Mesothelial cell of epicardium (in vitro differentiated cells): Measurements from ENCODE around the gene USP36. TPM values are rescaled to one million over a fixed set of nuclear protein-coding genes. Genes with fewer than 3 reads are reported as not detected.
A peak's percentile ranks its signal among the peaks of the same experiment; 100 is the strongest.

ENCODE experiments used
- DNase-seq, 2 experiments: peaks; one replicate each; pipeline ENCODE4 v3.0.0; 2021; ENCODE audit warnings: low spot score in 2 of 2; ENCODE audit not compliant: unreplicated experiment in 2 of 2
- H3K27ac Mint-ChIP-seq: 2 replicates; pipeline ENCODE4 v1.8.0; 2021; ENCODE audit warnings: mixed read lengths
- H3K27me3 Mint-ChIP-seq: 2 replicates; pipeline ENCODE4 v1.8.0; 2021; ENCODE audit warnings: low read depth, mixed read lengths
- H3K36me3 Mint-ChIP-seq: 2 replicates; pipeline ENCODE4 v1.8.0; 2021; ENCODE audit warnings: mixed read lengths
- H3K4me1 Mint-ChIP-seq: 2 replicates; pipeline ENCODE4 v1.8.0; 2021; ENCODE audit warnings: mixed read lengths
- H3K4me3 Mint-ChIP-seq: 2 replicates; pipeline ENCODE4 v1.8.0; 2021; ENCODE audit warnings: mild to moderate bottlenecking, moderate library complexity, mixed read lengths
- H3K9me3 Mint-ChIP-seq: 2 replicates; pipeline ENCODE4 v1.8.0; 2021; ENCODE audit warnings: mixed read lengths
- total RNA-seq: library from RNA; stranded (reverse); gene quantifications from 3 replicates; pipeline ENCODE4 v1.2.1, GENCODE V29; 2021
- TF ChIP-seq, protein P1 (sequence below): fragments of 200-600 bp; sonication (generic); IDR thresholded peaks from one replicate; pipeline ENCODE4 v1.5.0; 2021; ENCODE audit warnings: antibody characterized with exemption; ENCODE audit not compliant: unreplicated experiment

USP36 gene
- total RNA-seq, 1 donor from 2014 or later, result 62.0 TPM

DNA sequence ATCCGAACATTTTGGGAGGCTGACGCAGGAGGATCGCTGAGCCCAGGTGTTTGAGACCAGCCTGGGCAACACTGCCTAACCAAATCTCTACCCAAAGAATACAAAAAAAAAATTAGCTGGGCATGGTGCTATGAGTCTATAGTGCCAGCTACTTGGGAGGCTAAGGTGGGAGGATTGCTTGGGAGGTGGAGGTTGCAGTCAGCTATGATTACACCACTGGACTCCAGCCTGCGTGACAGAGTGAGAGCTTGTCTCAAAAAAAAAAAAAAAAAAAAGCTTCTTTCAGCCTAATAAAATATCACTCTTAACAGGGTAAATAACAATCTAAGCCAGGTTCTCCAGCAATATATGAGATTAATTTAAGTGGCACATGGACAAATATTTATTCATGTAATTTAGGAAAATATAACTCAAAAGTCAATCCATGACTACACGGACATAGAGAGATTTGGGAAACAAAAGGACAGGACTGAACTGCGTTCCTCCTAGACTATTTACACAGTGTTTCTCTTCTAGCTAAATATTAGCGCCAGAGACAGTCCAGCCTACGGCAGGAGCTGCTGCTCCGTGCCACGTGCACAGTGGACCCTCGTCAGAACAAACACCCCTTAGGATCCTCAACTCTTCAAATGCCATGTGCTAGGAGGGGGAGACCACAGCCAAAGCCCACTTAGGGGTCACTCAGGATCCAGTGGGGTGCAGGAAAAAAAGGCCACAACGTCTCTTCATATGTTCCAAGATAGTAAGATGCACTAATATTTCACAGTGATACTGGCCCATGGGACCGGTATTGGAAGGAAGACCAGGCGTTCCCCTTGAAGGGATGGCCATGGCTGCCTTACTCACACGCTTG is 8.7 kb downstream of the USP36 start:
- Mint-ChIP-seq H3K36me3 (peaks cover 53% of the 10 kb centered on the region), H3K27me3 (no peaks in the 10 kb centered on the region), H3K27ac (peak overlapping the region; percentile 47), H3K9me3 (no peaks in the 10 kb centered on the region), H3K4me1 (no peaks in the 10 kb centered on the region), H3K4me3 (no peak overlapping the region)
- DNase-seq, result no peak
- TF ChIP-seq, protein P1, sequence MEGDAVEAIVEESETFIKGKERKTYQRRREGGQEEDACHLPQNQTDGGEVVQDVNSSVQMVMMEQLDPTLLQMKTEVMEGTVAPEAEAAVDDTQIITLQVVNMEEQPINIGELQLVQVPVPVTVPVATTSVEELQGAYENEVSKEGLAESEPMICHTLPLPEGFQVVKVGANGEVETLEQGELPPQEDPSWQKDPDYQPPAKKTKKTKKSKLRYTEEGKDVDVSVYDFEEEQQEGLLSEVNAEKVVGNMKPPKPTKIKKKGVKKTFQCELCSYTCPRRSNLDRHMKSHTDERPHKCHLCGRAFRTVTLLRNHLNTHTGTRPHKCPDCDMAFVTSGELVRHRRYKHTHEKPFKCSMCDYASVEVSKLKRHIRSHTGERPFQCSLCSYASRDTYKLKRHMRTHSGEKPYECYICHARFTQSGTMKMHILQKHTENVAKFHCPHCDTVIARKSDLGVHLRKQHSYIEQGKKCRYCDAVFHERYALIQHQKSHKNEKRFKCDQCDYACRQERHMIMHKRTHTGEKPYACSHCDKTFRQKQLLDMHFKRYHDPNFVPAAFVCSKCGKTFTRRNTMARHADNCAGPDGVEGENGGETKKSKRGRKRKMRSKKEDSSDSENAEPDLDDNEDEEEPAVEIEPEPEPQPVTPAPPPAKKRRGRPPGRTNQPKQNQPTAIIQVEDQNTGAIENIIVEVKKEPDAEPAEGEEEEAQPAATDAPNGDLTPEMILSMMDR, result no peak

DNA sequence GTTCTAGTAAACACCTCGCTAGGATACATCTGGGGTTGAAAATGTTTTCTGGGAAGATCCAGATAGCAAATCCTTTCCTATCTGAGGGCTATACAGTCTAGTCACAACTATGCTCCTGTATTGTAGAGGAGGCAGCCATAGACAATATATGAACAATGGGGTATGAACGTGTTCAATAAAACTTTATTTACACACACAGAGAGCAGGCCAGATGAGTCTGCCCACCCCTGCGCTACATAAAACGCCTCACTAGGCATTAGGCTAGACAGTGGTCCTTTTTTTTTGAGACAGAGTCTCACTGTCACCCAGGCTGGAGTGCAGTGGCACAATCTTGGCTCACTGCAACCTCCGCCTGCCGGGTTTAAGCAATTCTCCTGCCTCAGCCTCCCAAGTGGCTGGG is 11.1 kb downstream of the USP36 start:
- Mint-ChIP-seq H3K36me3 (peaks cover 51% of the 10 kb centered on the region), H3K4me1 (no peaks in the 10 kb centered on the region), H3K27ac (no peak overlapping the region), H3K9me3 (no peaks in the 10 kb centered on the region), H3K4me3 (no peak overlapping the region), H3K27me3 (no peaks in the 10 kb centered on the region)
- TF ChIP-seq, protein P1, result no peak
- no peak for DNase-seq

DNA sequence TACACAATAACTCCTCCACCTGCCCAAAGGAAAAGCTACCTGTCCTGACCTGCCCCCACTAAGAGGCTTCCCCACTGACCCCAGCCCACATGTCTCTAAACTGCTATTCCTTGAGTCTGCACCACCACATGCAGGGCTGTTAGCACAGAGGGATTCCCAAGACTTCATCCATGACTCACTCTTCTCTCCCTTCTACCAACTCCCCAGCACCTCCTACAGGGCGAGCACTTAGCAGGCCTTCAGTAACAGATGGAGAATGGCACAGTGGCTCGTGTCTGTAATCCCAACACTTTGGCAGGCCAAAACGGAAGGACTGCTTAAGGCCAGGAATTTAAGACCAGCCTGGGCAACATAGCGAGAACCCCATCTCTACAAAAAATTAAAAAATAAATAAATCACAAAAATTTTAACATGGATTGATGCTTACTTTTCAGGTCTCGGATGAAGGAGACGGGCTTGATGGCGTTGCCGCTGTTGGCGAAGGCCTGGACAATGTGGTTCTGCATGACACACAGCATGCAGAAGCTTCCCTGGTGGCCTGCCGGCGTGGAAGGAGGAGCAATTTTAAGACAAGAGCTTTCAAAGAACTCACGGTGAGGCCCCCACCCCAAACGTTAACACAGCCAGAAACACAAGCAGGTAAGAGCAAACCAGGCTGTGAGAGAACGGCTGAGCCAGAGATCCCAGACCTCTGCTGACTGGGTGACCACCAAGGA is 12.0 kb downstream of the USP36 start:
- no peak overlapping the region for H3K27ac Mint-ChIP-seq
- no peaks in the 10 kb centered on the region for H3K27me3 Mint-ChIP-seq
- no peaks in the 10 kb centered on the region for H3K4me1 Mint-ChIP-seq
- H3K36me3 Mint-ChIP-seq, result peaks cover 49% of the 10 kb centered on the region
- H3K9me3 Mint-ChIP-seq, result no peaks in the 10 kb centered on the region
- DNase-seq, result no peak
- TF ChIP-seq, protein P1, result no peak
- H3K4me3 Mint-ChIP-seq, result no peak overlapping the region

DNA sequence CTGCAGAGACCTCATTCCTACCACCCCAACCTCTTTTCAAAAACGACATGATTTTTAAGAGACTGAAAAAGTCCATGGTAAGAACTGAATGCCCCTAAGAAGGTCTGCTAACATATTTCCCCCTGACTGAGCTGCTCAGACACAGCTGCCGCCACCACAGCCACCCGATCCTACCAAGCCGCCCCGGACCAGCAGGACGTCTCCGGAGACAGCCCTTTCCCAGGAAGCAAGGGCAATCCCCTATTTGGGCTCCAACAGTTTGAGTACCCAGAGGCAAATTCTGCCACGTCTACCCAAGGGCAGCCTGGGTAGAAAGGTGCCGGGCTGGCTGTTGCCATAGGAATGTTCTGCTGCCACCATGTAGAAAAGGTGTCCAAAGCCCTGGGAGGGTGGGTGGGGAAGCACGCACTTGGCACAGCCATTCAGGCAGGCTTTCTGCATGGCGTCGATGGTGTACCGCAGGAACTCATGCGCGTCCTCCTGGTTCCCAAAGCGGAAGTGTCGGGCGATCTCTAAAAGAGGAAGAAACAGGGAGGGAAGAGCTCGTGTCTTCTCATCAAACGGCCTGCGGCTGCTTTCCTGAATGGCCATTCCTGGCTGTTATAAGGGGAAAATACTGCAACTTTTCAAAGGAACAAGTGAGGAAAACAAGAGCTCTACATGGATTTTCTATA is 13.6 kb downstream of the USP36 start:
- Mint-ChIP-seq H3K4me1 (no peaks in the 10 kb centered on the region), H3K27me3 (no peaks in the 10 kb centered on the region), H3K9me3 (no peaks in the 10 kb centered on the region), H3K36me3 (peaks cover 49% of the 10 kb centered on the region), H3K27ac (no peak overlapping the region), H3K4me3 (no peak overlapping the region)
- TF ChIP-seq, protein P1, result no peak
- no peak for DNase-seq

DNA sequence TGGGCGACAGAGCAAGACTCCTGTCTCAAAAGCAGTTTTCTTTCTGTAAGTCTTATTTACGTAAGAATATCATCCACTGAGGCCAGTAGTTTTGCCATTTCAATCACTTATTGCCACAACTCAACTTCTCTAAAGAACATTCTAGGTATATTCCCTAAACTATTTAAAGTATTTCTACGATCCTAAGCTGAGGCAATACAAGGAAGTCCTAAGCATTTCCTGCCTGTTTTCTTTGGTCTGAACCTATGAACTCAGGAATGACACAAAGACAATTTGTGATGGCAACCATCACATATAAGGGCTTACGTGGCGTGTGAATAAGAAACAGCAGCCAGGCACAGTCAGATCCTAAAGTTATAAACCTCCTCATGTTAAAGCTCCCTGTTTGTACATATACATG is 14.2 kb downstream of the USP36 start:
- no peaks in the 10 kb centered on the region for H3K27me3 Mint-ChIP-seq
- DNase-seq, result no peak
- H3K9me3 Mint-ChIP-seq, result no peaks in the 10 kb centered on the region
- no peak overlapping the region for H3K27ac Mint-ChIP-seq
- no peaks in the 10 kb centered on the region for H3K4me1 Mint-ChIP-seq
- H3K4me3 Mint-ChIP-seq, result no peak overlapping the region
- peaks cover 53% of the 10 kb centered on the region for H3K36me3 Mint-ChIP-seq
- TF ChIP-seq, protein P1, result no peak
